Measurements from ENCODE around the gene RAB36.

RAB36 gene

GRCh38 chr22:23152238-23153114, 7.2 kb downstream of the RAB36 start:
- CTCF ChIA-PET, result no interaction called here
- no peak for DNase-seq (ENCODE audit: extremely low spot score)

DNA sequence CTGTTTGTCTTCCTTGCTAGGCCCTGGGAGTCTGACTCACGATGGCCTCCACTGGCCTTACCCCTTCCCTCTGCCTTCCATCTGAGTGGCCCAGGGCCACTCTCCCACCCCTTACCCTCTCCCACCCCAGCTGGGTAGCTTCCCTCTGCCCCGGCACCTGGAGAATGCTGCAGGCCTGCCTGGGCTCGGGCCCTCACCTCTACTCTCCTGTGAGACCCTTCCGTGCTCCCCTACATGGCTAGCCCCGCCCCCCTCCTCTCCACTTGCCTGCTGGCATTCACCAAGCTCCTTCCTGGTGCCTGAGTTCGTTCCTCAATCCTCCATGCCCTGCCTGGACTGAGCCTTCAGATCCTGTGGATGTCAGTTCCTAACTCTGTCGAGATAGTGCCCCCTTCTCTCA, 8.7 kb downstream of the RAB36 start:
- ChIA-PET CTCF (interaction anchor here (1.4 kb wide), 1 partner anchor 128 kb away, joined by 3 read pairs; no protein-coding TSS in a partner anchor), POLR2A (no interaction called here)
- no peak for TF ChIP-seq ELF4 (IDR thresholded peaks at IDR 0.05)
- TF ChIP-seq ZNF384 (IDR thresholded peaks at IDR 0.05), result no peak
- TF ChIP-seq L3MBTL2 (conservative IDR thresholded peaks at IDR 0.05), result no peak
- TF ChIP-seq BHLHE40 (IDR thresholded peaks at IDR 0.05; ENCODE audit: borderline replicate concordance), result no peak
- TF ChIP-seq FOXA1 (IDR thresholded peaks at IDR 0.05), result no peak
- TF ChIP-seq ARNT (IDR thresholded peaks at IDR 0.05), result no peak
- TF ChIP-seq CTBP1 (IDR thresholded peaks at IDR 0.05; ENCODE audit: borderline replicate concordance), result no peak
- TF ChIP-seq FOXM1 (IDR thresholded peaks at IDR 0.05; ENCODE audit: borderline replicate concordance), result no peak
- no peak for TF ChIP-seq TARDBP (IDR thresholded peaks at IDR 0.05)
- DNase-seq (ENCODE audit: extremely low spot score), result no peak

More at GRCh38 chr22:23152238-23153114, 7.2 kb downstream of the RAB36 start:
- TF ChIP-seq SUZ12 (IDR thresholded peaks at IDR 0.05) (no peak), ARNT (IDR thresholded peaks at IDR 0.05) (no peak), FOXM1 (IDR thresholded peaks at IDR 0.05; ENCODE audit: borderline replicate concordance) (no peak), BHLHE40 (IDR thresholded peaks at IDR 0.05; ENCODE audit: borderline replicate concordance) (no peak), SP1 (IDR thresholded peaks at IDR 0.05) (no peak), ZNF384 (IDR thresholded peaks at IDR 0.05) (no peak), FOXA1 (IDR thresholded peaks at IDR 0.05) (no peak), NFRKB (IDR thresholded peaks at IDR 0.05) (no peak), ELF4 (IDR thresholded peaks at IDR 0.05) (no peak), L3MBTL2 (conservative IDR thresholded peaks at IDR 0.05) (no peak), HDGF (IDR thresholded peaks at IDR 0.05; ENCODE audit: borderline replicate concordance) (no peak), CTBP1 (IDR thresholded peaks at IDR 0.05; ENCODE audit: borderline replicate concordance) (no peak), TARDBP (IDR thresholded peaks at IDR 0.05) (no peak), PKNOX1 (IDR thresholded peaks at IDR 0.05) (no peak), FOXK2 (IDR thresholded peaks at IDR 0.05) (no peak), LEF1 (IDR thresholded peaks at IDR 0.05; ENCODE audit: borderline replicate concordance) (no peak)
- POLR2A ChIA-PET, result no interaction called here

DNA sequence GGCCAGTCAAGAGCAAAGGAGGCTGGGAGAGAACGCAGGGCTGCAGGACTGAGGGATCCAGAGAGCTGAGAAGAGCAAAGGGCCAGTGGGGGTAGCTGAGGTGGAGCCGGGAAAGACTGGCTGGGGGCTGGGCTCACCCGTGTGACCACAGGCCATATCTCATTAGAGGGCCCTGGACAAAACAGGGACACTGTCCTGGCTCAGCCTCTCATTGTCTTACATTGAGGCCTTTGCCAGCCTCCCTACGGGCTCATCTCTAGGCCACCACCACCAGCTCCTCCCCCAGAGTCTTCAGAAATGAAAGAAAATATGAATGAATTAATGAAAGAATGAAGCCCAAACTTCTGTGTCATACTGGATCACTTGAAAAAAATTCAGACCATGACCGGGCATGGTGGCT, 9.2 kb downstream of the RAB36 start:
- ChIA-PET POLR2A (no interaction called here), CTCF (interaction anchor here (1.4 kb wide), 1 partner anchor 127 kb away, joined by 3 read pairs; no protein-coding TSS in a partner anchor)
- TF ChIP-seq FOXM1 (IDR thresholded peaks at IDR 0.05; ENCODE audit: borderline replicate concordance) (no peak), SP1 (IDR thresholded peaks at IDR 0.05) (no peak), TARDBP (IDR thresholded peaks at IDR 0.05) (no peak), ARNT (IDR thresholded peaks at IDR 0.05) (no peak)
- DNase-seq (ENCODE audit: extremely low spot score), result no peak

- TF ChIP-seq FOXK2 (IDR thresholded peaks at IDR 0.05) (no peak), FOXA1 (IDR thresholded peaks at IDR 0.05) (no peak), CTBP1 (IDR thresholded peaks at IDR 0.05; ENCODE audit: borderline replicate concordance) (no peak), ARNT (IDR thresholded peaks at IDR 0.05) (no peak), SP1 (IDR thresholded peaks at IDR 0.05) (no peak), LEF1 (IDR thresholded peaks at IDR 0.05; ENCODE audit: borderline replicate concordance) (no peak), NFRKB (IDR thresholded peaks at IDR 0.05) (no peak), FOXM1 (IDR thresholded peaks at IDR 0.05; ENCODE audit: borderline replicate concordance) (no peak), HDGF (IDR thresholded peaks at IDR 0.05; ENCODE audit: borderline replicate concordance) (no peak), TARDBP (IDR thresholded peaks at IDR 0.05) (no peak), PKNOX1 (IDR thresholded peaks at IDR 0.05) (no peak), ELF4 (IDR thresholded peaks at IDR 0.05) (no peak), BHLHE40 (IDR thresholded peaks at IDR 0.05; ENCODE audit: borderline replicate concordance) (no peak), SUZ12 (IDR thresholded peaks at IDR 0.05) (no peak), L3MBTL2 (conservative IDR thresholded peaks at IDR 0.05) (no peak), ZNF384 (IDR thresholded peaks at IDR 0.05) (no peak)
- CTCF ChIA-PET, result interaction anchor here (0.7 kb wide), 1 partner anchor 18 kb away, joined by 3 read pairs; no protein-coding TSS in a partner anchor
- POLR2A ChIA-PET, result no interaction called here
- DNase-seq (ENCODE audit: extremely low spot score), result no peak
Observed at GRCh38 chr22:23155143-23155542, 9.9 kb downstream of the RAB36 start.

- ChIA-PET CTCF (interaction anchor here (0.7 to 1.3 kb wide), 2 partner anchors 9 to 17 kb away, joined by 3 to 5 read pairs; no protein-coding TSS in a partner anchor), POLR2A (interaction anchor here (1.1 kb wide), 1 partner anchor 9 kb away, joined by 3 read pairs; no protein-coding TSS in a partner anchor)
- no peak for DNase-seq (ENCODE audit: extremely low spot score)
- TF ChIP-seq ARNT (IDR thresholded peaks at IDR 0.05), result no peak
- TF ChIP-seq L3MBTL2 (conservative IDR thresholded peaks at IDR 0.05), result no peak
- no peak for TF ChIP-seq TARDBP (IDR thresholded peaks at IDR 0.05)
- no peak for TF ChIP-seq CTBP1 (IDR thresholded peaks at IDR 0.05; ENCODE audit: borderline replicate concordance)
- no peak for TF ChIP-seq NFRKB (IDR thresholded peaks at IDR 0.05)
- no peak for TF ChIP-seq FOXA1 (IDR thresholded peaks at IDR 0.05)
- no peak for TF ChIP-seq FOXK2 (IDR thresholded peaks at IDR 0.05)
- TF ChIP-seq FOXM1 (IDR thresholded peaks at IDR 0.05; ENCODE audit: borderline replicate concordance), result no peak
- TF ChIP-seq SUZ12 (IDR thresholded peaks at IDR 0.05), result no peak
- TF ChIP-seq ELF4 (IDR thresholded peaks at IDR 0.05), result no peak
- no peak for TF ChIP-seq ZNF384 (IDR thresholded peaks at IDR 0.05)
- no peak for TF ChIP-seq BHLHE40 (IDR thresholded peaks at IDR 0.05; ENCODE audit: borderline replicate concordance)
- TF ChIP-seq HDGF (IDR thresholded peaks at IDR 0.05; ENCODE audit: borderline replicate concordance), result no peak
- TF ChIP-seq PKNOX1 (IDR thresholded peaks at IDR 0.05), result no peak
Observed at GRCh38 chr22:23155831-23156230, 10.6 kb downstream of the RAB36 start.
